Astrocyte (in vitro differentiated cells and primary cell): Measurements from ENCODE around the gene ADAMTS9.

Experiments
- EZH2 ChIP-seq: IDR thresholded peaks from 2 replicates; pipeline ENCODE4 v1.6.1; 2012; ENCODE audit warnings: mild to moderate bottlenecking, low read length, inconsistent platforms; ENCODE audit not compliant: insufficient read depth
- TF ChIP-seq, protein P1 (sequence below): IDR thresholded peaks from 2 replicates; pipeline ENCODE4 v1.5.1; 2011; ENCODE audit warnings: low read depth, mild to moderate bottlenecking, inconsistent platforms, low read length, moderate library complexity; ENCODE audit not compliant: insufficient read depth

DNA sequence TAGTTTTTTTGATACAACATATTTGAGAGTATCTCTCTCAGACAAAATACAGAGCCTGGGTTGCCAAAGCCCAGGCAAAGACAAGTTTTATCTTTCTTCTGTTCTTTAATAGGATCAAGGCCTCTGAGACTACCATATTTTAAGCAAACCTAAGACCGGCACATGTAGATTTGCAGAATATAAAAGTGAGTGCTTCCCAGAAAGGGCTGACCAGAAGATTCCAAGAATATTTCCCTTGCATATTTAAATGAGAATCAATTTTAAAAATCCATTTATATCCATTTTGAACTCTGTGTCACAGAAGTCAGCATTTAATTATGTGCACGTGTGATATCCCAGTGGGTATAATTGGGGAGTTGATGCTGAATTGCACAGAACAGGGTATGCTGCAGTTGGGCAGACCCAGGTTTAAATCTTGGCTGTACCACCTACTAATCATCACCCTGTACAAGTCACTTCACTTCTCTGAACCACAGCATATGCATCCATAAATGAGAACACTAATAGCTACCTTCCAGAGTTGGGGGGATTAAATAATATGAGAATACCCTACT lies 191.9 kb downstream of the ADAMTS9 start:
- TF ChIP-seq, protein P1, sequence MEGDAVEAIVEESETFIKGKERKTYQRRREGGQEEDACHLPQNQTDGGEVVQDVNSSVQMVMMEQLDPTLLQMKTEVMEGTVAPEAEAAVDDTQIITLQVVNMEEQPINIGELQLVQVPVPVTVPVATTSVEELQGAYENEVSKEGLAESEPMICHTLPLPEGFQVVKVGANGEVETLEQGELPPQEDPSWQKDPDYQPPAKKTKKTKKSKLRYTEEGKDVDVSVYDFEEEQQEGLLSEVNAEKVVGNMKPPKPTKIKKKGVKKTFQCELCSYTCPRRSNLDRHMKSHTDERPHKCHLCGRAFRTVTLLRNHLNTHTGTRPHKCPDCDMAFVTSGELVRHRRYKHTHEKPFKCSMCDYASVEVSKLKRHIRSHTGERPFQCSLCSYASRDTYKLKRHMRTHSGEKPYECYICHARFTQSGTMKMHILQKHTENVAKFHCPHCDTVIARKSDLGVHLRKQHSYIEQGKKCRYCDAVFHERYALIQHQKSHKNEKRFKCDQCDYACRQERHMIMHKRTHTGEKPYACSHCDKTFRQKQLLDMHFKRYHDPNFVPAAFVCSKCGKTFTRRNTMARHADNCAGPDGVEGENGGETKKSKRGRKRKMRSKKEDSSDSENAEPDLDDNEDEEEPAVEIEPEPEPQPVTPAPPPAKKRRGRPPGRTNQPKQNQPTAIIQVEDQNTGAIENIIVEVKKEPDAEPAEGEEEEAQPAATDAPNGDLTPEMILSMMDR, result no peak
- TF ChIP-seq EZH2, result no peak
